Measurements from ENCODE around the gene ICE1. TPM values are rescaled to one million over a fixed set of nuclear protein-coding genes. Genes with fewer than 3 reads are reported as not detected.

ICE1 gene
- total RNA-seq, 1 donor from 2014 or later: 17.5 TPM

DNA sequence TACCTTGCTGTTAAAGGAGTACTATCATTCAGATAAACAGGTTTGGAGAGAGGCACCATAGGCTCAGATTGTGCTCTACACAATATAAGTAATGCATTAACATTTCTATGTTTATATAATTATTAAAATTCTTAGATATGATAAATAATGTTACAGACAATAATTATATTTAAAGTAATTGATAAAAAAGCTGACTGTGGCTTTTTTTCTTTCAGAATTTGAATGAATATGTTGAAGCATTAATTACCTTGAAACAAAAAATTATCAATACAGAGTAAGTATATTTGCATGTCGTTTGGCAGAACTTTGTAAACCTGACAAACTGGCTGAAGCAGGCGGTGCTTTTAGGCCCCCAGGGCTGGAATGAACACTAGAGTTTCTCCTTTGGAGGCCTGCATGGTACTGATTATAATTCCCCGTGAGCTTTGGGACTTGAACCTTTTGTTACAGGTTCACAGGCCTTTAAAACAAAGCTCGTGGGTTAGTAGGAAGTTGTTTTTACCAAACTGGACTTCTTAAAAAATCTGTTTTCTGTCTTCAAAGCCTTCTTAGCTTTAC lies 13.8 kb downstream of the ICE1 start:
- intact Hi-C loops (cut with micrococcal nuclease): no loop called here
- Histone ChIP-seq H3K9me3 (replicated peaks) (no peaks in the 10 kb centered on the region), H3K27me3 (ENCODE audit: low read depth) (no peaks in the 10 kb centered on the region), H3K4me1 (peaks cover 35% of the 10 kb centered on the region), H3K27ac (replicated peaks) (no peak overlapping the region), H3K4me3 (no peak overlapping the region), H3K36me3 (peaks cover 27% of the 10 kb centered on the region)
- DNase-seq: no peak
- TF ChIP-seq, protein P1, sequence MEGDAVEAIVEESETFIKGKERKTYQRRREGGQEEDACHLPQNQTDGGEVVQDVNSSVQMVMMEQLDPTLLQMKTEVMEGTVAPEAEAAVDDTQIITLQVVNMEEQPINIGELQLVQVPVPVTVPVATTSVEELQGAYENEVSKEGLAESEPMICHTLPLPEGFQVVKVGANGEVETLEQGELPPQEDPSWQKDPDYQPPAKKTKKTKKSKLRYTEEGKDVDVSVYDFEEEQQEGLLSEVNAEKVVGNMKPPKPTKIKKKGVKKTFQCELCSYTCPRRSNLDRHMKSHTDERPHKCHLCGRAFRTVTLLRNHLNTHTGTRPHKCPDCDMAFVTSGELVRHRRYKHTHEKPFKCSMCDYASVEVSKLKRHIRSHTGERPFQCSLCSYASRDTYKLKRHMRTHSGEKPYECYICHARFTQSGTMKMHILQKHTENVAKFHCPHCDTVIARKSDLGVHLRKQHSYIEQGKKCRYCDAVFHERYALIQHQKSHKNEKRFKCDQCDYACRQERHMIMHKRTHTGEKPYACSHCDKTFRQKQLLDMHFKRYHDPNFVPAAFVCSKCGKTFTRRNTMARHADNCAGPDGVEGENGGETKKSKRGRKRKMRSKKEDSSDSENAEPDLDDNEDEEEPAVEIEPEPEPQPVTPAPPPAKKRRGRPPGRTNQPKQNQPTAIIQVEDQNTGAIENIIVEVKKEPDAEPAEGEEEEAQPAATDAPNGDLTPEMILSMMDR (IDR thresholded peaks at IDR 0.05; ENCODE audit: borderline replicate concordance): no peak

DNA sequence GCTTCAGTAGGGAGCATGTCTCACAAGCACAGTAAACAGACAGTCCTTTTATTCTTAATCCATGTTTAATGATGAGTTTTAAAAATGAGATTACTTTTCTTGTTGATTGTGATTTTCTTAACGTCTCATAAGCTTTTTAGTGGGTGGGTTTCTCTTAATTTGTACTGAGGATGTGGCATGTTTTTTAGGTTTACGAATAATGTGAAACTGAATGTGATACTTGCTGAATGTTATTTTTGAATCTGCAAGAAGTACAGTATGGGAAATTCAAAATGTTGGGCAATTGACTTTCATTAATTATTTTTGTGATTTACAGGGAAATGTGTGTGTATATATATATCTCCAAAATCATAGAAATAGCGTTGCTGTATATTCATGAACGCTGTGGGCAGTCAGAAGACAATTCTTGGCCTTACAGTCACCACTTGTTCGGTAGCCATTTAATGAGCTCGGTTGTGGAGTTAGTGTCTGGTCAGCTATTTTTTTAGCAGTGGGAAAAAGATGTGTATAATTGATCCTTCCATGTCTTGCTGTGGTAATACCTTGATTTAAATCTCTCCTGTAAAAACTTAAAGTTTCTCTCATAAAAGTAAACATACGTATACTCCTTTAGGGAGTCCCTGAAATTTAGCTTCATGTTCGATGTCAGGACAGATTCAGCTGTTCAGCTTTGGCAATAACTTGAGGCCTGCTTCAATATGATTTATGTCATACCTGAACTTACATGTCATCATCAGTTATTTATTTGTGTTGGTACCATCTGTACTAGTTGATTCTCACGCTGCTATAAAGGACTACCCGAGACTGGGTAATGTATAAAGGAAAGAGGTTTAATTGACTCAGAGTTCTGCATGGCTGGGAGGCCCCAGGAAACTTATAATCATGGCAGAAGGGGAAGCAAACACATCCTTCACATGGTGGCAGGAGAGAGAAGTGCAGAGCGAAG lies 15.0 kb downstream of the ICE1 start:
- TF ChIP-seq, protein P1 (IDR thresholded peaks at IDR 0.05; ENCODE audit: borderline replicate concordance): no peak
- Histone ChIP-seq H3K4me1 (peaks cover 23% of the 10 kb centered on the region), H3K4me3 (no peak overlapping the region), H3K9me3 (replicated peaks) (no peaks in the 10 kb centered on the region), H3K27me3 (ENCODE audit: low read depth) (no peaks in the 10 kb centered on the region), H3K36me3 (peaks cover 39% of the 10 kb centered on the region), H3K27ac (replicated peaks) (no peak overlapping the region)
- intact Hi-C loops (cut with micrococcal nuclease): no loop called here
- no peak for DNase-seq

DNA sequence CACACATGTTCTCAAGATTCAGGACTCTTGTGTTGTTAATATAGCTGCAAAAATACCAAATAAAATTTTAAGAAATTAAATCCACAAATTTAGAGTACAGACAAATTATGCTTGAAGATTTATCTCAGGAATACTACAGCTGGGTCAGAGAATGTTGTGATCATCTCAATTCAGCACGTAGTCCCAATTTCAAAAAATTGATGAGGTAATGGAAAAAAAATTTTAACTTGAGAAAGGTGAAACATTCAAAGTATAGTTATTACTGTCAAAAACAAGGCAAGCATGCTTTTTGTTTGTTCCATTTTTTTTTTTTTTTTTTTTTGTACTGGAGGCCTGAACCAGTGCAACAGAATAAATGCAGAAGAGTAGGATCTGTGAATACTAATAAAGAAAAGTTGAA lies 29.4 kb downstream of the ICE1 start:
- no peak for DNase-seq
- Histone ChIP-seq H3K27me3 (ENCODE audit: low read depth) (no peaks in the 10 kb centered on the region), H3K36me3 (peaks cover 80% of the 10 kb centered on the region), H3K4me1 (peaks cover 7% of the 10 kb centered on the region), H3K4me3 (no peak overlapping the region), H3K27ac (replicated peaks) (no peak overlapping the region), H3K9me3 (replicated peaks) (no peaks in the 10 kb centered on the region)
- intact Hi-C loops (cut with micrococcal nuclease): no loop called here
- TF ChIP-seq, protein P1 (IDR thresholded peaks at IDR 0.05; ENCODE audit: borderline replicate concordance): no peak

DNA sequence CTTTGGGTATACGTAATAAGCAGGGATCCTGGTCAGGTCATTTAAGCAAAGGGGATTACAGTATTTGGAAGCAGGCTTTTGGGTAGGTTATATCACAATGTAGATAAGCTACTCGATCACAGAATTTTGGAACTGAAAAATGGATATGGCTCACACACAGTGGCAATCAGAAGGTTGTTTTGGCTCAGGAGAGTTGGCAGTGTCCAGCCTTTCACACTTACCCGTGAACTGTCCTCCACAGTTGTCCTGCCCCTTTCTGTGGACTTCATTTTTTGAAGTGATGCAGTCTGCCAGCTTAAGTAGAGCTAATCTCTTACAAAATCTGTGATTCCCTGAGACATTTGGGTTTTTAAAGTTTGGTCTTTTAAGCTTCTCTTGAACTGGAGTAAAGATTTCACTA lies 30.7 kb downstream of the ICE1 start:
- intact Hi-C loops (cut with micrococcal nuclease): no loop called here
- Histone ChIP-seq H3K27ac (replicated peaks) (no peak overlapping the region), H3K36me3 (peaks cover 80% of the 10 kb centered on the region), H3K27me3 (ENCODE audit: low read depth) (no peaks in the 10 kb centered on the region), H3K4me1 (peaks cover 7% of the 10 kb centered on the region), H3K9me3 (replicated peaks) (no peaks in the 10 kb centered on the region), H3K4me3 (no peak overlapping the region)
- TF ChIP-seq, protein P1 (IDR thresholded peaks at IDR 0.05; ENCODE audit: borderline replicate concordance): no peak
- no peak for DNase-seq

DNA sequence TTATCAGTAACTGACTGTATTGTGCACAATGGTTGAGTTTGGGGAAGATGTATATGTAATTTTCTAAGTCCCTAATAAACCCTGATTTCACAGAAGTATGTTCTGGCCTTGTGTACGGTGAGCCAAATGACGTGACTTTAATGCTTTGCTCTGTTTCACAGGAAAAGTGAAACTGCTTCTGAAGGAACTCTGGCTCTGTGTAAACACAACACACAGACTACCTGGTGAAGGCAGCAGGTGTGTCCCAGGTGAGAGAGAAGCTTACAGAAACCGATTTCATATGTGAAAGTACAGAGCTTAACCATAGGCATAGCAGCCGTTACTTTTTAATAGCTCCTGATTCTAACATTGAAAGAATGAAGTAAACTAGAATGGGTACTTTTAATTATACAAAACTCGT lies 31.9 kb downstream of the ICE1 start:
- no peaks in the 10 kb centered on the region for H3K27me3 ChIP-seq (ENCODE audit: low read depth)
- no peak overlapping the region for H3K4me3 ChIP-seq
- DNase-seq: no peak
- peaks cover 7% of the 10 kb centered on the region for H3K4me1 ChIP-seq
- no peak overlapping the region for H3K27ac ChIP-seq (replicated peaks)
- no peaks in the 10 kb centered on the region for H3K9me3 ChIP-seq (replicated peaks)
- TF ChIP-seq, protein P1 (IDR thresholded peaks at IDR 0.05; ENCODE audit: borderline replicate concordance): no peak
- intact Hi-C loops (cut with micrococcal nuclease): no loop called here
- H3K36me3 ChIP-seq: peaks cover 82% of the 10 kb centered on the region
